ENCODE measurements around the gene TRMT10A. TPM values are rescaled to one million over a fixed set of nuclear protein-coding genes. Genes with fewer than 3 reads are reported as not detected.
A peak's percentile ranks its signal among the peaks of the same experiment; 100 is the strongest.

TRMT10A gene
- total and polyA plus RNA-seq, 2 of the 13 experiments (the other 11 are each of a cell fraction or from before 2014, with no cell fraction given): 3.9 to 12.6 TPM

DNA sequence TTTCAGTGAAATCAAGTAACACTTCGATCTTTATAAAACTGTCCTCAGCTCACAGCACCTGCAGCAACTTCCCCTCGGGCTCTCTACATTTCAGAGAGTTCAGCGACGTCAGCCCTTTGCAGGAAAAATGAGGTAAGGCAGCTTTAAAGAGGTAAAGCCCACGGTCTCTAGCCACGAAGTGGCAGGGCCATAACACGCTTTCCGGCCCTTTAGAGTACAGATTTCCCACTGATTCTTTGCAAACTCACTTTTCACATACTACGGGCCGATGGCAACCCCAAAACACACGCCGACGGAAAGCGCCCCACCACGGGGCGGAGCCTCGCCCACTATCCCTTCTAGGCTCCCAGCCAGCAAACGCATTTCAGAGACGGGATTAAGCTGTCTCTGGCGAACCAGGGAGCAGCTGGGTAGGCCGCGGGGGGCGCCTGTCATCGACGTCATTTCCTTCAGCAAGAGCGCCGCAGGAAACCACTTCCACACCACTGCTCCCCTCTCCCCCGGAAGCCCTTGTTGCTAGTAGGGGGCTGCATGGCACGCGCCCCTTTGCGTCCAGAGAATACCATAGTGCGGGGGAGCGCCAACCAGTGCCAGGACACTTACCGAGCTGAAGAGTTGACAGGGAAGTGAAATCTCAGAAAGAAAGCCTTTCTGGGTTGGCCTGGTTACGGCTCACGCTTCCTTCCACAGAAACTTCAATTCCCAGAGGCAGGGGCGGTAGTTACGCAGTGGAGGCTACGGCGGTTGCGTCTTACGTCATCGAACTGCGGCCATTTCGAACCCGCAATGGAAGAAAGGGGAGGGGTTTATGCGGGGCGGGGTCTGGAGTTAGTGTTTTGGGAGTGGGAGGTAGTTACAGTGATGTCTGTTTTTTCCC is at the start of gene TRMT10A (continued):
- TF ChIP-seq RXRB (CRISPR knock-in tag; IDR thresholded peaks at IDR 0.05; ENCODE audit: borderline replicate concordance) (peak; percentile 41; the same call in 1 of the 2 replicates), PHB2 (IDR thresholded peaks at IDR 0.05; ENCODE audit: partially characterized antibody) (no peak), HNRNPK (IDR thresholded peaks at IDR 0.05; ENCODE audit: low read depth, low read length, poor library complexity, severe bottlenecking) (no peak), PCBP1 (IDR thresholded peaks at IDR 0.05; ENCODE audit: borderline replicate concordance, low read depth, low read length) (peak; percentile 76; the same call in 1 of the 2 replicates), RNF2 (conservative IDR thresholded peaks at IDR 0.05; ENCODE audit: low read depth) (no peak), RORA (CRISPR knock-in tag; IDR thresholded peaks at IDR 0.05) (no peak), POLR2AphosphoS2 (IDR thresholded peaks at IDR 0.05; ENCODE audit: low read depth, low read length) (no peak; the same call in 1 of the 2 replicates), ZNF788 (CRISPR knock-in tag; IDR thresholded peaks at IDR 0.05; ENCODE audit: borderline replicate concordance) (peak; percentile 49; the same call in 1 of the 2 replicates), ZNF136 (CRISPR knock-in tag; IDR thresholded peaks at IDR 0.05; ENCODE audit: low read depth) (no peak), ZSCAN9 (CRISPR knock-in tag; IDR thresholded peaks at IDR 0.05; ENCODE audit: borderline replicate concordance) (no peak; the same call in 1 of the 2 replicates), TBX3 (IDR thresholded peaks at IDR 0.05; ENCODE audit: borderline replicate concordance) (no peak), ZNF615 (CRISPR knock-in tag; IDR thresholded peaks at IDR 0.05; ENCODE audit: borderline replicate concordance) (no peak), JUN (CRISPR knock-in tag; IDR thresholded peaks at IDR 0.05) (no peak; the same call in 1 of the 2 replicates), DZIP1 (CRISPR knock-in tag; IDR thresholded peaks at IDR 0.05) (no peak), NFKBIZ (CRISPR knock-in tag; IDR thresholded peaks at IDR 0.05) (no peak), GPBP1L1 (CRISPR knock-in tag; IDR thresholded peaks at IDR 0.05) (no peak), GATA4 (IDR thresholded peaks at IDR 0.05; ENCODE audit: borderline replicate concordance, low read depth) (no peak), KAT7 (CRISPR knock-in tag; IDR thresholded peaks at IDR 0.05; ENCODE audit: borderline replicate concordance) (peak; percentile 39; the same call in 1 of the 2 replicates), ONECUT2 (CRISPR knock-in tag; IDR thresholded peaks at IDR 0.05) (no peak), ZFAT (CRISPR knock-in tag; conservative IDR thresholded peaks at IDR 0.05) (no peak), GRHL1 (CRISPR knock-in tag; conservative IDR thresholded peaks at IDR 0.05) (no peak), SAP130 (CRISPR knock-in tag; IDR thresholded peaks at IDR 0.05; ENCODE audit: low read depth) (peak; percentile 83), EHMT2 (IDR thresholded peaks at IDR 0.05; ENCODE audit: borderline replicate concordance, low read depth, low read length) (no peak), ELF3 (CRISPR knock-in tag; IDR thresholded peaks at IDR 0.05) (peak; percentile 49)
- TF ChIP-seq, protein P1, sequence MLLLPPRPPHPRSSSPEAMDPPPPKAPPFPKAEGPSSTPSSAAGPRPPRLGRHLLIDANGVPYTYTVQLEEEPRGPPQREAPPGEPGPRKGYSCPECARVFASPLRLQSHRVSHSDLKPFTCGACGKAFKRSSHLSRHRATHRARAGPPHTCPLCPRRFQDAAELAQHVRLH (CRISPR knock-in tag; IDR thresholded peaks at IDR 0.05; ENCODE audit: borderline replicate concordance, low read depth): no peak

Data from HepG2 (cell line).